ENCODE data around the gene PDE3A.

The PDE3A gene

DNA sequence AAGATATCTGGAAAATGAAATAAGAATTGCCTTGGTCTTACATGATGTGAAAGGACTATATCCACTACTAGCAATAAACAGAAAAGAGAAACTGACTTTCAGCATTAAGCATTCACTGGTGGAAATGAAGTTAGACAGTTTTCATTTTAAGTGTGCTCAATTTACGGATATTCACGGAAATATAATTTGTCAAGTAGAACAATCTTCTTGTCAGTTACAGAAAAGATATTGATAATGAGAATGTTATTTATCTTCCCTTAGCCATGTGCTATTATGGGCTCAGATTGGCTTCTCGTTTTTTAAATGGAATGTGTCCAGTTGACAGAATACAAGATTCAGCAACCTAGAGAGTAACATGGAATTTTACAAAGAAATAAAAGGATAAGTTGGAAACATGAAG, 208.2 kb downstream of the PDE3A start:
- TF ChIP-seq, protein P1, sequence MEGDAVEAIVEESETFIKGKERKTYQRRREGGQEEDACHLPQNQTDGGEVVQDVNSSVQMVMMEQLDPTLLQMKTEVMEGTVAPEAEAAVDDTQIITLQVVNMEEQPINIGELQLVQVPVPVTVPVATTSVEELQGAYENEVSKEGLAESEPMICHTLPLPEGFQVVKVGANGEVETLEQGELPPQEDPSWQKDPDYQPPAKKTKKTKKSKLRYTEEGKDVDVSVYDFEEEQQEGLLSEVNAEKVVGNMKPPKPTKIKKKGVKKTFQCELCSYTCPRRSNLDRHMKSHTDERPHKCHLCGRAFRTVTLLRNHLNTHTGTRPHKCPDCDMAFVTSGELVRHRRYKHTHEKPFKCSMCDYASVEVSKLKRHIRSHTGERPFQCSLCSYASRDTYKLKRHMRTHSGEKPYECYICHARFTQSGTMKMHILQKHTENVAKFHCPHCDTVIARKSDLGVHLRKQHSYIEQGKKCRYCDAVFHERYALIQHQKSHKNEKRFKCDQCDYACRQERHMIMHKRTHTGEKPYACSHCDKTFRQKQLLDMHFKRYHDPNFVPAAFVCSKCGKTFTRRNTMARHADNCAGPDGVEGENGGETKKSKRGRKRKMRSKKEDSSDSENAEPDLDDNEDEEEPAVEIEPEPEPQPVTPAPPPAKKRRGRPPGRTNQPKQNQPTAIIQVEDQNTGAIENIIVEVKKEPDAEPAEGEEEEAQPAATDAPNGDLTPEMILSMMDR (IDR thresholded peaks at IDR 0.05; ENCODE audit: low read depth, low read length, missing control alignments): no peak
- no peak for DNase-seq (ENCODE audit: extremely low read depth, low read depth)
- no peak overlapping the region for H3K4me3 ChIP-seq (replicated peaks; ENCODE audit: low read depth, low read length)

DNA sequence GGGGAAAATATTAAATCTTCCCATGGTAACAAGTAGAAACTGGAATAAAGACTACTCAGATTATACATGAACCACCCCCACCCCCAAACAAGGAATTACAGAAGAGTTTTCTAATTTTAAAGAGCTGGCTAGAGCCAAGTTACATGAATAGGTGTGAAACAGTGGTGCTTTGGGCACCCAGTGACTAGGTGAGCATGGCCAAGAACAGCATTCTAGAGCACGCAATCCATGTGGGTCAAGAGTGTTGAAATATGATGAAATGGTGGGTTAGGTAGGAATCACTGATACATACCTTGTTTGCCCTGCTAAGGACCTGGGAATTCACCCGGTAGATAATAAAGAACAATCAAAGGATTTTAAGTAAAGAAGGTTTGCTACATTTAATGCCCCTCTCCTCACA, 208.7 kb downstream of the PDE3A start:
- DNase-seq (ENCODE audit: extremely low read depth, low read depth): no peak
- TF ChIP-seq, protein P1 (IDR thresholded peaks at IDR 0.05; ENCODE audit: low read depth, low read length, missing control alignments): no peak
- no peak overlapping the region for H3K4me3 ChIP-seq (replicated peaks; ENCODE audit: low read depth, low read length)

DNA sequence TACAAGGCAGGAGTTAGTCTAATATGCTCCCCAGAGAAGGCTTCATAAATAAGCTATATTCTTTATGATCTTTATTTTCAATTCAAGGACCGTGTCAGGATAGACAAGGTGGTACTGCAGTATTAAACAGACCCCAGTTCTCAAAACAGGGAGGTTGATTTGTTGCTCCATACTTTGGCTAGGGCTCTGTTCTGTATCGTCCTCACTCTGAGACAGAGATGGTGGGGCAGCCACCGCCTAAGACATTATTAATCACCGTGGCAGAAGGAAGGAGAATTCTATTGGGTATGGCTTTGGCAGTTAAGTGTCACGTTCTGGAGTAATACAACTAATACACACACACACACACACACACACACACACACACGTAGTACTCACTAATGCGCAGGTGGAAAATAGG, 209.8 kb downstream of the PDE3A start:
- no peak for DNase-seq (ENCODE audit: extremely low read depth, low read depth)
- TF ChIP-seq, protein P1 (IDR thresholded peaks at IDR 0.05; ENCODE audit: low read depth, low read length, missing control alignments): no peak
- no peak overlapping the region for H3K4me3 ChIP-seq (replicated peaks; ENCODE audit: low read depth, low read length)

DNA sequence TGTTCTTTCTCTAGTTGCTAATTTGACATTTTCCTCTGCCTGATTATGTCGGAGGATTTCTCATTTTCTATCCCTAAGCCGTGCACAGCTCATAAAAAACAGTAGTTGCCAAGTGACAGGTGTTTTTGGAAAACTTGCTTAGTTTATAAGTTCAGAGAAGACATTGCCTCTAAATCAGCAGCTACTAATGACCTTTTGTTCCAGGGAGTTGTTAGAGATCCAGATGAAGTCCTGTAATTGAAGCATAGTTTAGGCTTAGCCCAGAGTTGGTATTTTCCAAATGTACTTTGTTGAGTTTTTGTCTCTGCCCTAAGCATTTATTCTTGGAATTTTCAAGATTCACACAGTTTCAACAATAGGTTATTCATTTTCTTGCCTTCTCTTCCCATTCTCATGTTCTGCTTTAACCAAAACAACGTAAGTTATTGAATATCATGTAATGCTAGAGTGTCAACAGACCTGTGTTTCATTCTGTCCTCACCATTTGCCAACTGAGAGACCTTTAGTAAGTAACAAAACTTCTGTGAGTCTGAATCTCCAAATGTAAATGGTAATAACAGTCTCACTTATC, 216.8 kb downstream of the PDE3A start:
- H3K4me3 ChIP-seq (replicated peaks; ENCODE audit: low read depth, low read length): no peak overlapping the region
- TF ChIP-seq, protein P1 (IDR thresholded peaks at IDR 0.05; ENCODE audit: low read depth, low read length, missing control alignments): no peak
- DNase-seq (ENCODE audit: extremely low read depth, low read depth): no peak

DNA sequence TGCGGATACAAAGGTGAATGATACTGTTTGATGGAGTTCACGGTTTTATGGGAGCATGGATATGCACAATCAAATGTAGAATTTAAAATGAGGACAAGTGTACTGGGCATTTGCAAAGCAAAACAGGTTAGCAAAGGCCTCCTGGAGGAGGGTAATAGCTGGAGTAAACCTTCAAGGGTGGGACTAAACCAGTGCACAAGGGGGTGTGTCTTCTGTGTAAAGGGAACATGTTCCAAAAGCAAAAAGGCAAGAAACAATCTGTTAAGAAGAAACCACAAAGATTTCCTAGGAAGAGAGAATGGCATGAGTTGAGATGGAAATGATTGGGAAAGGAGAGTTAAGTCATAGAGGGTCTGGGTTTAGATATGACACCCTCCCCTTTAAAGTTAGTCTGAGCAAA, 217.6 kb downstream of the PDE3A start:
- DNase-seq (ENCODE audit: extremely low read depth, low read depth): no peak
- no peak overlapping the region for H3K4me3 ChIP-seq (replicated peaks; ENCODE audit: low read depth, low read length)
- TF ChIP-seq, protein P1 (IDR thresholded peaks at IDR 0.05; ENCODE audit: low read depth, low read length, missing control alignments): no peak

DNA sequence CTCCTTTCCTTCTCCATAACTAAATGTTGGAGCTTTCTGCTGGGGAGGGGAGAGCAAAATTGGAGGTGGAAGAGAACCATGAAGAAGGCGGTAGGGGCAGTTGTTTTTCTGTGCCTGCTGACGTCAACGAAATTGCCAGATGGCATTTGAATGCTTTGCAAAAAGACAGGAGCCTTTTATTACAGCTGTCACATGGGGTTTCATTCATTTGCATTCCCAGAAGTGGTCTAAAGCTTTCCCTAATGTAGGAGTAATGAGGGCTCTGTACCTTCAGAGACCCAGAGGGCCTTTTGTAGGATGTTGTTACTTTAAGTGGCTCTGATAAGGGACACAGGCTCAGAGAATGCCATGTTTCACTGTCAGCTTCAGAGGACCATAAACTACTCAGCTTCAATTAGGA, 219.7 kb downstream of the PDE3A start:
- no peak overlapping the region for H3K4me3 ChIP-seq (replicated peaks; ENCODE audit: low read depth, low read length)
- no peak for DNase-seq (ENCODE audit: extremely low read depth, low read depth)
- TF ChIP-seq, protein P1 (IDR thresholded peaks at IDR 0.05; ENCODE audit: low read depth, low read length, missing control alignments): no peak

DNA sequence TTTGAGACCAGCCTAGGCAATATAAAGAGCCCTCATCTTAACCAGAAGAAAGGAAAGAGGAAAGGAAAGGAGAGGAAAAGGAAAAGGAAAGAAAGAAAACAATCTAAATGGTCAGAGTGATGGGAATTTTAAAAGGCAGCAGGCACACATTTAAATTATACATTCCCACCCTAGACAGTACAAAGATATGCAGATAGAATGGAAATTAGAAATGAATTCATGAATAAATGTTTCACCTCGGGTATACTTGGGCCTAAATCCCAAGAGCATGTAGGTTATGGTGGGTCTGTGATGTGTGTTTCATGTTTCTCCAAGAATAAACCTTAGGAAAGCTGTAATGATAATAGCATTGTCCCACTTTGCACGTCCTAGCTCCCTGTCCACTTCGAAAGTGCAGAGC, 222.2 kb downstream of the PDE3A start:
- no peak overlapping the region for H3K4me3 ChIP-seq (replicated peaks; ENCODE audit: low read depth, low read length)
- TF ChIP-seq, protein P1 (IDR thresholded peaks at IDR 0.05; ENCODE audit: low read depth, low read length, missing control alignments): no peak
- DNase-seq (ENCODE audit: extremely low read depth, low read depth): no peak
